ENCODE measurements around the gene PRKACA.

PRKACA gene

GRCh38 chr19:14081797-14082674, 35.5 kb downstream of the PRKACA start:
- no peak for DNase-seq
- in situ Hi-C loops (cut with HindIII; ENCODE audit: low pct_ligation_motif_present, low pct_unique_long_range_greater_than_20kb, low sequenced_read_pairs) = no loop called here

- in situ Hi-C loops (cut with HindIII; ENCODE audit: low pct_ligation_motif_present, low pct_unique_long_range_greater_than_20kb, low sequenced_read_pairs) = no loop called here
- DNase-seq = peak; percentile 98
Observed at GRCh38 chr19:14080887-14081796, 36.4 kb downstream of the PRKACA start.

GRCh38 chr19:14078411-14078810, 39.2 kb downstream of the PRKACA start:
- no peak for DNase-seq
- in situ Hi-C loops (cut with HindIII; ENCODE audit: low pct_ligation_motif_present, low pct_unique_long_range_greater_than_20kb, low sequenced_read_pairs) = no loop called here

- DNase-seq = peak; percentile 19
- in situ Hi-C loops (cut with HindIII; ENCODE audit: low pct_ligation_motif_present, low pct_unique_long_range_greater_than_20kb, low sequenced_read_pairs) = no loop called here
Observed at GRCh38 chr19:14073925-14074838, 43.4 kb downstream of the PRKACA start.

GRCh38 chr19:14073261-14073924, 44.2 kb downstream of the PRKACA start:
- in situ Hi-C loops (cut with HindIII; ENCODE audit: low pct_ligation_motif_present, low pct_unique_long_range_greater_than_20kb, low sequenced_read_pairs) = no loop called here
- DNase-seq = peak; percentile 71

GRCh38 chr19:14072535-14073260, 44.9 kb downstream of the PRKACA start, which contains the start of gene MISP3:
Gene MISP3 (plus strand): TSS chr19:14072786. CDS start chr19:14073310, 524 bp downstream.
- DNase-seq = peak; percentile 42
- in situ Hi-C loops (cut with HindIII; ENCODE audit: low pct_ligation_motif_present, low pct_unique_long_range_greater_than_20kb, low sequenced_read_pairs) = no loop called here

GRCh38 chr19:14070268-14071050, 47.1 kb downstream of the PRKACA start:
- in situ Hi-C loops (cut with HindIII; ENCODE audit: low pct_ligation_motif_present, low pct_unique_long_range_greater_than_20kb, low sequenced_read_pairs) = no loop called here

GRCh38 chr19:14066134-14066533, 51.4 kb downstream of the PRKACA start:
- no peak for DNase-seq
- in situ Hi-C loops (cut with HindIII; ENCODE audit: low pct_ligation_motif_present, low pct_unique_long_range_greater_than_20kb, low sequenced_read_pairs) = no loop called here

More at GRCh38 chr19:14070268-14071050, 47.1 kb downstream of the PRKACA start:
- DNase-seq = no peak

GRCh38 chr19:14063105-14063504, 54.5 kb downstream of the PRKACA start:
- no peak for DNase-seq
- in situ Hi-C loops (cut with HindIII; ENCODE audit: low pct_ligation_motif_present, low pct_unique_long_range_greater_than_20kb, low sequenced_read_pairs) = no loop called here

GRCh38 chr19:14062558-14062855, 55.1 kb downstream of the PRKACA start:
- DNase-seq = no peak
- in situ Hi-C loops (cut with HindIII; ENCODE audit: low pct_ligation_motif_present, low pct_unique_long_range_greater_than_20kb, low sequenced_read_pairs) = no loop called here

- DNase-seq = peak; percentile 68
- in situ Hi-C loops (cut with HindIII; ENCODE audit: low pct_ligation_motif_present, low pct_unique_long_range_greater_than_20kb, low sequenced_read_pairs) = no loop called here
Observed at GRCh38 chr19:14061751-14062557, 55.6 kb downstream of the PRKACA start, which contains the start of gene PALM3. Gene PALM3 (minus strand): TSS chr19:14062076. CDS start chr19:14061980, 96 bp downstream.

- in situ Hi-C loops (cut with HindIII; ENCODE audit: low pct_ligation_motif_present, low pct_unique_long_range_greater_than_20kb, low sequenced_read_pairs) = no loop called here
Observed at GRCh38 chr19:14061081-14061749, 56.3 kb downstream of the PRKACA start.

GRCh38 chr19:14059652-14060155, 57.9 kb downstream of the PRKACA start:
- in situ Hi-C loops (cut with HindIII; ENCODE audit: low pct_ligation_motif_present, low pct_unique_long_range_greater_than_20kb, low sequenced_read_pairs) = no loop called here
- DNase-seq = no peak

More at GRCh38 chr19:14061081-14061749, 56.3 kb downstream of the PRKACA start:
- DNase-seq = no peak

- in situ Hi-C loops (cut with HindIII; ENCODE audit: low pct_ligation_motif_present, low pct_unique_long_range_greater_than_20kb, low sequenced_read_pairs) = no loop called here
- DNase-seq = no peak
Observed at GRCh38 chr19:14059093-14059480, 58.5 kb downstream of the PRKACA start.

Measured in ACHN (cell line).